Breast epithelium (tissue), 3 donors: ENCODE data around the gene ACOX3.

Experiments
- CTCF ChIP-seq, 3 donors: fragments of 450-650 bp; IDR thresholded peaks; one replicate each; pipeline ENCODE4 v1.5.1; 2016 to 2017; ENCODE audit warnings: antibody characterized with exemption in 3 of 3, mild to moderate bottlenecking in 3 of 3, moderate library complexity in 3 of 3
- POLR2A ChIP-seq: fragments of 450-650 bp; IDR thresholded peaks from one replicate; pipeline ENCODE4 v1.6.1; 2016; ENCODE audit warnings: antibody characterized with exemption, mild to moderate bottlenecking, moderate library complexity

- TF ChIP-seq POLR2A = no peak
- no peak for TF ChIP-seq CTCF (IDR thresholded peaks at IDR 0.05)
Measured at GRCh38 chr4:8322794-8323704, 117.5 kb downstream of the ACOX3 start.
